C4-2B (cell line): ENCODE measurements around the gene CASKIN2.

Experiments
- CTCF ChIP-seq: fragments of 450-650 bp; conservative IDR thresholded peaks from 2 replicates; pipeline ENCODE4 v1.5.1; 2017; ENCODE audit warnings: mild to moderate bottlenecking
- ZFX ChIP-seq: fragments of 450-650 bp; IDR thresholded peaks from 2 replicates; pipeline ENCODE4 v1.6.1; 2017

GRCh38 chr17:75559958-75560533 lies 44.7 kb upstream of the CASKIN2 start:
- no peak for TF ChIP-seq CTCF
- TF ChIP-seq ZFX, result no peak
